Thyroid gland (tissue), 4 donors: ENCODE results near the gene ARX.

Experiments
- POLR2A ChIP-seq, 2 donors: fragments of 450-650 bp; IDR thresholded peaks; one replicate each; pipeline ENCODE4 v1.6.1; 2017; ENCODE audit warnings: antibody characterized with exemption in 2 of 2, mild to moderate bottlenecking in 2 of 2, moderate library complexity in 1 of 2
- TF ChIP-seq, protein P1 (sequence below), 6 experiments: fragments of 200-600 bp in 3 of 6; fragments of 450-650 bp in 3 of 6; sonication (generic) in 3 of 6; IDR thresholded peaks; one replicate each; pipeline ENCODE4 v1.5.1; 2016 to 2019; ENCODE audit warnings: antibody characterized with exemption in 6 of 6, mild to moderate bottlenecking in 2 of 6, inconsistent platforms in 1 of 6, moderate library complexity in 1 of 6

DNA sequence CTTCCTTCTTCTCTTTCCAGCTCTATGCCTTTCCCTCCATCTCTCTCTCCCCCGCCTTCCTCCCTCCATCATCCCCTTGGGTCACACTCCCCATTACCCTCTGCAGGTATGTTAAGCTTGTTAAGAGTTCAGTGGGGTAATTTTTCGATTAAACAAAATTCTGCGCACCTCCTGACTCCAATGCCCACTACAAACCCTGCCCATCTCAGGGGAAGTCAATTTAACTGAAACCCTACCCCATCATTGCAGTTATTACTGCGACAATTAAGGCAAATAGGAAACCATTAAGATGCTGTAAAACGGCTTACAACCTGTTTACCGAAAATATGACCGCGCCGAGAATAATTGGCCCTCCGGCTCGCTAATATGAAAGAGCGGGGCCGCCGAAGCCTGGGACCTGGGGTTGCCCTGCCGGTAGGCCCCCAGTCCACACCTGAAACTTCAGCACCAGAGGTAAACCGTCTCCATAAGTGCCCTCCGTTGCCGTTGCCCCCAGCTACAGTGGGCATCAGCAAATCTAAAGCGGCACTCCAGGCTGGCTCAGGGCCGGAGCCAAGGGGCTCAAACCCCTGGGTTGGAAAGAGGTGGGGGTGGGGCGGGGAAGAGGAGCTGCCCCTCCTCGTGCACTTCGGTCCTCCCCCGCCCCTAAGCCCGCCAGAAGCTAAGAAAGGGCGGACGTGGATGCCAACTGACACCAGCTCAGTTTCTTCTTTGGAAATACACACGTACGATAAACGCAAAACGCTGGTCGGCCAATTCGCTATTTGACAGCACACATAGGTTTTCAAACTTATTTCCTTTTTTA is 4.8 kb downstream of the ARX start:
- TF ChIP-seq, protein P1, sequence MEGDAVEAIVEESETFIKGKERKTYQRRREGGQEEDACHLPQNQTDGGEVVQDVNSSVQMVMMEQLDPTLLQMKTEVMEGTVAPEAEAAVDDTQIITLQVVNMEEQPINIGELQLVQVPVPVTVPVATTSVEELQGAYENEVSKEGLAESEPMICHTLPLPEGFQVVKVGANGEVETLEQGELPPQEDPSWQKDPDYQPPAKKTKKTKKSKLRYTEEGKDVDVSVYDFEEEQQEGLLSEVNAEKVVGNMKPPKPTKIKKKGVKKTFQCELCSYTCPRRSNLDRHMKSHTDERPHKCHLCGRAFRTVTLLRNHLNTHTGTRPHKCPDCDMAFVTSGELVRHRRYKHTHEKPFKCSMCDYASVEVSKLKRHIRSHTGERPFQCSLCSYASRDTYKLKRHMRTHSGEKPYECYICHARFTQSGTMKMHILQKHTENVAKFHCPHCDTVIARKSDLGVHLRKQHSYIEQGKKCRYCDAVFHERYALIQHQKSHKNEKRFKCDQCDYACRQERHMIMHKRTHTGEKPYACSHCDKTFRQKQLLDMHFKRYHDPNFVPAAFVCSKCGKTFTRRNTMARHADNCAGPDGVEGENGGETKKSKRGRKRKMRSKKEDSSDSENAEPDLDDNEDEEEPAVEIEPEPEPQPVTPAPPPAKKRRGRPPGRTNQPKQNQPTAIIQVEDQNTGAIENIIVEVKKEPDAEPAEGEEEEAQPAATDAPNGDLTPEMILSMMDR (IDR thresholded peaks at IDR 0.05), result no peak
- TF ChIP-seq POLR2A (IDR thresholded peaks at IDR 0.05), result no peak
